ENCODE measurements around the gene JAK1.

GRCh38 chr1:64921771-64922170, 44.6 kb downstream of the JAK1 start:
- TF ChIP-seq SUZ12 (IDR thresholded peaks at IDR 0.05; ENCODE audit: extremely low read depth, insufficient read depth, insufficient read length) (no peak), ZNF274 (IDR thresholded peaks at IDR 0.05; ENCODE audit: low read depth, low read length) (no peak), YY1 (IDR thresholded peaks at IDR 0.05; ENCODE audit: insufficient read depth, insufficient read length) (no peak)

Data from NT2/D1 (cell line).